ENCODE measurements around the gene NADK2. TPM values are rescaled to one million over a fixed set of nuclear protein-coding genes. Genes with fewer than 3 reads are reported as not detected.
A peak's percentile ranks its signal among the peaks of the same experiment; 100 is the strongest.

NADK2 gene
- total RNA-seq, 1 donor from 2014 or later = 20.7 TPM

- H3K9ac ChIP-seq (ENCODE audit: low read length) = no peak overlapping the region
- no peak for TF ChIP-seq CTCF (IDR thresholded peaks at IDR 0.05; ENCODE audit: insufficient read depth, low read depth, low read length)
- no peak for TF ChIP-seq EZH2 (IDR thresholded peaks at IDR 0.05; ENCODE audit: insufficient read depth, low read length)
Measured at GRCh38 chr5:36205329-36205728, 36.4 kb downstream of the NADK2 start.

GRCh38 chr5:36202521-36202961 is 39.2 kb downstream of the NADK2 start:
- peaks cover 5% of the 10 kb centered on the region for H3K4me1 ChIP-seq (ENCODE audit: insufficient read depth, low read length)
- no peak for TF ChIP-seq CTCF (IDR thresholded peaks at IDR 0.05; ENCODE audit: insufficient read depth, low read depth, low read length)
- TF ChIP-seq EZH2 (IDR thresholded peaks at IDR 0.05; ENCODE audit: insufficient read depth, low read length) = no peak
- no peak for FAIRE-seq
- H3K9me3 ChIP-seq (ENCODE audit: insufficient read depth, low read depth, low read length) = no peaks in the 10 kb centered on the region
- no peak overlapping the region for H3K4me3 ChIP-seq (ENCODE audit: insufficient read depth, low read depth, low read length)
- H3K9me3 Mint-ChIP-seq (ENCODE audit: unreplicated experiment) = no peaks in the 10 kb centered on the region
- no peak overlapping the region for H3K4me2 ChIP-seq (ENCODE audit: low read length)
- no peak overlapping the region for H3K9ac ChIP-seq (ENCODE audit: low read length)
- H3K36me3 ChIP-seq (ENCODE audit: insufficient read depth, low read length) = no peaks in the 10 kb centered on the region
- no peaks in the 10 kb centered on the region for H3K27me3 Mint-ChIP-seq (ENCODE audit: low read depth, unreplicated experiment)
- peak; percentile 83 for DNase-seq (ENCODE audit: low read depth)
- no peaks in the 10 kb centered on the region for H3K79me2 ChIP-seq (ENCODE audit: insufficient read depth, low read length)
- H3K36me3 Mint-ChIP-seq (ENCODE audit: low read depth, unreplicated experiment) = peaks cover 4% of the 10 kb centered on the region
- H3K27ac ChIP-seq (ENCODE audit: low read depth, low read length) = no peak overlapping the region
- H3K4me3 Mint-ChIP-seq (ENCODE audit: unreplicated experiment) = no peak overlapping the region
- no peaks in the 10 kb centered on the region for H4K20me1 ChIP-seq (ENCODE audit: insufficient read depth, low read length)
- no peaks in the 10 kb centered on the region for H3K27me3 ChIP-seq (ENCODE audit: insufficient read depth, low read length)
- H3K27ac Mint-ChIP-seq (ENCODE audit: unreplicated experiment) = no peak overlapping the region
- H2AFZ ChIP-seq (ENCODE audit: low read depth, low read length) = no peak overlapping the region
- peaks cover 2% of the 10 kb centered on the region for H3K4me1 Mint-ChIP-seq (ENCODE audit: low read depth, unreplicated experiment)

More at GRCh38 chr5:36205329-36205728, 36.4 kb downstream of the NADK2 start:
- Mint-ChIP-seq H3K4me1 (ENCODE audit: low read depth, unreplicated experiment) (peaks cover 2% of the 10 kb centered on the region), H3K27me3 (ENCODE audit: low read depth, unreplicated experiment) (no peaks in the 10 kb centered on the region), H3K9me3 (ENCODE audit: unreplicated experiment) (no peaks in the 10 kb centered on the region), H3K4me3 (ENCODE audit: unreplicated experiment) (no peak overlapping the region), H3K36me3 (ENCODE audit: low read depth, unreplicated experiment) (peaks cover 4% of the 10 kb centered on the region), H3K27ac (ENCODE audit: unreplicated experiment) (no peak overlapping the region)
- no peak overlapping the region for H3K4me3 ChIP-seq (ENCODE audit: insufficient read depth, low read depth, low read length)
- H2AFZ ChIP-seq (ENCODE audit: low read depth, low read length) = no peak overlapping the region
- peaks cover 3% of the 10 kb centered on the region for H3K4me1 ChIP-seq (ENCODE audit: insufficient read depth, low read length)
- no peaks in the 10 kb centered on the region for H4K20me1 ChIP-seq (ENCODE audit: insufficient read depth, low read length)
- no peaks in the 10 kb centered on the region for H3K9me3 ChIP-seq (ENCODE audit: insufficient read depth, low read depth, low read length)
- H3K36me3 ChIP-seq (ENCODE audit: insufficient read depth, low read length) = no peaks in the 10 kb centered on the region
- no peaks in the 10 kb centered on the region for H3K27me3 ChIP-seq (ENCODE audit: insufficient read depth, low read length)
- no peak overlapping the region for H3K4me2 ChIP-seq (ENCODE audit: low read length)
- H3K27ac ChIP-seq (ENCODE audit: low read depth, low read length) = no peak overlapping the region
- FAIRE-seq (no peak), DNase-seq (ENCODE audit: low read depth) (no peak)
- H3K79me2 ChIP-seq (ENCODE audit: insufficient read depth, low read length) = no peaks in the 10 kb centered on the region

GRCh38 chr5:36200513-36200912 is 41.2 kb downstream of the NADK2 start:
- Histone ChIP-seq H3K4me1 (ENCODE audit: insufficient read depth, low read length) (peaks cover 5% of the 10 kb centered on the region), H3K4me3 (ENCODE audit: insufficient read depth, low read depth, low read length) (no peak overlapping the region), H3K79me2 (ENCODE audit: insufficient read depth, low read length) (no peaks in the 10 kb centered on the region), H3K27me3 (ENCODE audit: insufficient read depth, low read length) (no peaks in the 10 kb centered on the region), H3K27ac (ENCODE audit: low read depth, low read length) (no peak overlapping the region), H4K20me1 (ENCODE audit: insufficient read depth, low read length) (no peaks in the 10 kb centered on the region), H3K4me2 (ENCODE audit: low read length) (no peak overlapping the region), H3K9ac (ENCODE audit: low read length) (no peak overlapping the region), H3K36me3 (ENCODE audit: insufficient read depth, low read length) (peaks cover 8% of the 10 kb centered on the region), H2AFZ (ENCODE audit: low read depth, low read length) (no peak overlapping the region), H3K9me3 (ENCODE audit: insufficient read depth, low read depth, low read length) (no peaks in the 10 kb centered on the region)
- Mint-ChIP-seq H3K36me3 (ENCODE audit: low read depth, unreplicated experiment) (peaks cover 7% of the 10 kb centered on the region), H3K27ac (ENCODE audit: unreplicated experiment) (no peak overlapping the region), H3K4me1 (ENCODE audit: low read depth, unreplicated experiment) (peaks cover 2% of the 10 kb centered on the region), H3K27me3 (ENCODE audit: low read depth, unreplicated experiment) (no peaks in the 10 kb centered on the region), H3K9me3 (ENCODE audit: unreplicated experiment) (no peaks in the 10 kb centered on the region), H3K4me3 (ENCODE audit: unreplicated experiment) (no peak overlapping the region)
- TF ChIP-seq CTCF (IDR thresholded peaks at IDR 0.05; ENCODE audit: insufficient read depth, low read depth, low read length) = no peak
- TF ChIP-seq EZH2 (IDR thresholded peaks at IDR 0.05; ENCODE audit: insufficient read depth, low read length) = no peak
- peak; percentile 75 for DNase-seq (ENCODE audit: low read depth)
- FAIRE-seq = no peak

All from astrocyte (in vitro differentiated cells and primary cell).